ENCODE results near the gene CD59.
A peak's percentile ranks its signal among the peaks of the same experiment; 100 is the strongest.

Gene CD59

GRCh38 chr11:33736148-33736812 is at the start of gene CD59:
TSS of gene CD59 (minus strand) at chr11:33736423. CDS start at chr11:33722445, 13,978 bp downstream.
- peak; percentile 87 for DNase-seq

- no peak for DNase-seq
Observed at GRCh38 chr11:33785609-33786008, 49.4 kb upstream of the CD59 start.

- DNase-seq = no peak
Observed at GRCh38 chr11:33779849-33780528, 43.8 kb upstream of the CD59 start.

- DNase-seq = peak; percentile 48
Observed at GRCh38 chr11:33778675-33779074, 42.5 kb upstream of the CD59 start.

- no peak for DNase-seq
Observed at GRCh38 chr11:33777906-33778305, 41.7 kb upstream of the CD59 start.

GRCh38 chr11:33775832-33776470 is 39.7 kb upstream of the CD59 start:
- no peak for DNase-seq

GRCh38 chr11:33775467-33775807 is 39.2 kb upstream of the CD59 start:
- no peak for DNase-seq

- peak; percentile 42 for DNase-seq
Observed at GRCh38 chr11:33774736-33775466, 38.7 kb upstream of the CD59 start.

- DNase-seq = peak; percentile 87
Observed at GRCh38 chr11:33773987-33774735, 37.9 kb upstream of the CD59 start, which contains the start of gene FBXO3. TSS of gene FBXO3 (minus strand) at chr11:33774520. CDS start at chr11:33774497, 23 bp downstream.

GRCh38 chr11:33773404-33773986 is 37.3 kb upstream of the CD59 start:
- DNase-seq = peak; percentile 17

GRCh38 chr11:33772870-33773269 is 36.6 kb upstream of the CD59 start:
- DNase-seq = no peak

GRCh38 chr11:33772300-33772699 is 36.1 kb upstream of the CD59 start:
- no peak for DNase-seq

- DNase-seq = no peak
Observed at GRCh38 chr11:33770236-33770635, 34.0 kb upstream of the CD59 start.

- DNase-seq = no peak
Observed at GRCh38 chr11:33769542-33769941, 33.3 kb upstream of the CD59 start.

- DNase-seq = no peak
Observed at GRCh38 chr11:33767624-33768023, 31.4 kb upstream of the CD59 start.

- DNase-seq = no peak
Observed at GRCh38 chr11:33766085-33766484, 29.9 kb upstream of the CD59 start.

GRCh38 chr11:33761471-33761870 is 25.2 kb upstream of the CD59 start:
- no peak for DNase-seq

- no peak for DNase-seq
Observed at GRCh38 chr11:33753304-33753967, 17.2 kb upstream of the CD59 start.

- DNase-seq = no peak
Observed at GRCh38 chr11:33751878-33752277, 15.7 kb upstream of the CD59 start.

- DNase-seq = peak; percentile 38
Observed at GRCh38 chr11:33747979-33748378, 11.8 kb upstream of the CD59 start.

GRCh38 chr11:33743291-33743690 is 7.1 kb upstream of the CD59 start:
- DNase-seq = no peak
